AG09309 (cell line): Measurements from ENCODE around the gene PELI3.

Source experiments
- DNase-seq: peaks from one replicate; pipeline ENCODE4 v3.0.0-alpha.2; 2010; ENCODE audit warnings: low read depth
- H3K4me3 ChIP-seq: 2 replicates; pipeline ENCODE4 v1.5.1; 2011; ENCODE audit warnings: mild to moderate bottlenecking, low read depth, low read length, moderate library complexity; ENCODE audit not compliant: control insufficient read depth
- TF ChIP-seq, protein P1 (sequence below): IDR thresholded peaks from 2 replicates; pipeline ENCODE4 v1.5.1; 2011; ENCODE audit warnings: mild to moderate bottlenecking, low read depth, low read length, inconsistent platforms; ENCODE audit not compliant: insufficient read depth, control insufficient read depth; ENCODE audit errors: missing control alignments

Gene PELI3

DNA sequence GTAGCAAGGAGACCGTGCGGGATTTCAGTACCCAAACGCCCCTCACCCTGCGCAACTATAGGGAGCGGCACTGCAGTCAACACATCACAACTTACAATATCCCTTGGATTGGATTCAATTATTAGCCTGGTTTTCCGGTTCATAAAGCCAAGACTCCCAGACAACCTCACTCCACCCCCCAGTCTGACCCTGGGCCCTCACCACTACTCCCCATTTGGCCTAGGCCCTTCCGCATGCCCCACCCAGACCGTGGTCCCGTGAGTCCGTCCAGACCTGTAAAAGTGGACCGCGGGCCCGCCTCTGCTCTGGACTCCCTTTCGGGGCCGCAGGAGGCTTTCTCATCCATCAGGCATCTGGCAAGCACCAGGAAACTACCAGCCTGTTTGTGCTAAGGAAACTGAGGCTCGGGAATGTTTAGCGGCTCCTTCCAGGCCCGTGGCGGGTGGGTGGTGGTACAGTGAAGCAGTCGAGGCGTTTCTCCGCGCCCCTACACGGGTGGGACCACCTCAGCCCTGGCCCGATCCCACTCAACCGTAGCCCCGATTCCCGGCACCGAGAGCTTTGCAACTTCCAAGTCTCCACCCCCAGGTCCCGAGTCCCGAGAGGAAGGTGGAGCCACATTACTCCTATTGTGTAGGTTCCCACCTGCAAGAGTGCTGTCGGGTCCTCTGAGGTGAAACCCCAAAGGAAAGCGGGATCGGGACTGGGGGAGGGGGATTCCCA is 12.8 kb downstream of the PELI3 start:
- DNase-seq = no peak
- TF ChIP-seq, protein P1, sequence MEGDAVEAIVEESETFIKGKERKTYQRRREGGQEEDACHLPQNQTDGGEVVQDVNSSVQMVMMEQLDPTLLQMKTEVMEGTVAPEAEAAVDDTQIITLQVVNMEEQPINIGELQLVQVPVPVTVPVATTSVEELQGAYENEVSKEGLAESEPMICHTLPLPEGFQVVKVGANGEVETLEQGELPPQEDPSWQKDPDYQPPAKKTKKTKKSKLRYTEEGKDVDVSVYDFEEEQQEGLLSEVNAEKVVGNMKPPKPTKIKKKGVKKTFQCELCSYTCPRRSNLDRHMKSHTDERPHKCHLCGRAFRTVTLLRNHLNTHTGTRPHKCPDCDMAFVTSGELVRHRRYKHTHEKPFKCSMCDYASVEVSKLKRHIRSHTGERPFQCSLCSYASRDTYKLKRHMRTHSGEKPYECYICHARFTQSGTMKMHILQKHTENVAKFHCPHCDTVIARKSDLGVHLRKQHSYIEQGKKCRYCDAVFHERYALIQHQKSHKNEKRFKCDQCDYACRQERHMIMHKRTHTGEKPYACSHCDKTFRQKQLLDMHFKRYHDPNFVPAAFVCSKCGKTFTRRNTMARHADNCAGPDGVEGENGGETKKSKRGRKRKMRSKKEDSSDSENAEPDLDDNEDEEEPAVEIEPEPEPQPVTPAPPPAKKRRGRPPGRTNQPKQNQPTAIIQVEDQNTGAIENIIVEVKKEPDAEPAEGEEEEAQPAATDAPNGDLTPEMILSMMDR = no peak
- H3K4me3 ChIP-seq = peak overlapping the region; percentile 83

DNA sequence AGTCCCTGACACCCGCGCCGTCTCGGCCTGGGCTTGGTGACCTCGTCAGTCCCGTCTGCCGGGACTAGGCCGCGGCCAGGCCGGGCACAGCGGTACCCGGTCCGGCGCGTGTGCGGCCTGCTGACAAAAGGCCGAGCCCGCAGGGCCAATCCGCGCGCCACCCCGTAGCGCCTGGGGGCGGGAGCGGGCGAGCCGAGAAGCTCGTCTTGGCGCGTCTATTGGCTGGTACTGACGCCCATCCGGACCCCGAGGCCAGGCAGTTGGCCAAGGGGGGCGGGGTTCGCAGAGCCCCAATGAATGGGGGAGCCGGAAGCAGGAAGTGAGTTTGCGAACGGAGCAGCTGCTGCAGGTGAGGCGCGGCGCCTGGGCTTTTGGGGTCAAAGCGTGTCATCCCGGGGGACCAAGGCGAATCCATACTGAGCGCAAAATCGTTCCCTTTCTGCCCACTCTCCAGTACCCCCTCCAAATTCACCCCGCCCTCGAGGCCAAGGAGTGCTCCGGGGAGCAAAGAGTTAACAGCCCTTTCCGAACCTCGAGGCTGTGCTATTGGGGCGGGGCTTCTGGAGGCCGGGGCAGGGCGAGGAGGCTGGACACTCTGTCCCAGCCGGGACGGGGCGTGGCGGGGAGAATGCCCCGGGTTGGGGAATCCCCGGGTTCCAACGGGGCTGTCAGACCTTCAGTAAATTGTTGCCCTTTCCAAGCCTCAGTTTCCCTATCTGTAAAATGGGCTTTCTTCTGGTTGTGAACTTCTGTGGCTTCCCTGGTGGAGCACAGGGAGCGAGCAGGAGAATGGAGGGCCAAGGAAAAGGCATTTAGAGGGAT is 13.6 kb downstream of the PELI3 start, which contains the start of gene DPP3:
TSS of gene DPP3 (plus strand) at position 318 of the 822 bp plus-strand sequence. CDS start 1,767 bp downstream, outside the sequence.
- peak within 1 kb of the TSS; percentile 83 for H3K4me3 ChIP-seq
- peak; percentile 81 for DNase-seq
- TF ChIP-seq, protein P1 = no peak

DNA sequence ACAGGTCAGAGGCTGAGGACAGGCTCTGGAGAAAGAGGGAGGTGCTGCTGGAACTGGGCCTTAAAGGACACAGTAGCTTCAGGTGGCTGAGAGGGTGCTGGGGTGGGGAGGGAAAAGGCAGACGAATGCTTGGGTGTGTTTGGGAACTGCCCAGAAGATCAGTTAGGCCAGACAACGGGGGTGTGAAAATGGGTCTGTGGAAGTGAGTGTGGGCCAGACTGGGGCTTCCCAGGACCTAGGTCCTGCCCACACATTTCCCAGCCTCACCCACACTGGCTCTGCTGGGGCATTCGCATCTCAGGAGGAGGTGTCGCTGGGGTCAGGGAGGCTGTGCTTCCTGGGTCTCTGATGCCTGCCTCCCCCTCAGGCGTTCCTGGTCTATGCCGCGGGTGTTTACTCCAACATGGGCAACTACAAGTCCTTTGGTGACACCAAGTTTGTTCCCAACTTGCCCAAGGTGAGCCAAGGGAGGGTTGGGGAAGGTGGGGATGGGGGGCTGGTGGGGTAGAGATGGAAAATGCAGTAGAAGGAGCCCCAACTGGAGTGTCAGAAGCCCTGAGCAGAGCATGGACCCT is 18.2 kb downstream of the PELI3 start:
- TF ChIP-seq, protein P1 = no peak
- H3K4me3 ChIP-seq = no peak overlapping the region
- DNase-seq = no peak

DNA sequence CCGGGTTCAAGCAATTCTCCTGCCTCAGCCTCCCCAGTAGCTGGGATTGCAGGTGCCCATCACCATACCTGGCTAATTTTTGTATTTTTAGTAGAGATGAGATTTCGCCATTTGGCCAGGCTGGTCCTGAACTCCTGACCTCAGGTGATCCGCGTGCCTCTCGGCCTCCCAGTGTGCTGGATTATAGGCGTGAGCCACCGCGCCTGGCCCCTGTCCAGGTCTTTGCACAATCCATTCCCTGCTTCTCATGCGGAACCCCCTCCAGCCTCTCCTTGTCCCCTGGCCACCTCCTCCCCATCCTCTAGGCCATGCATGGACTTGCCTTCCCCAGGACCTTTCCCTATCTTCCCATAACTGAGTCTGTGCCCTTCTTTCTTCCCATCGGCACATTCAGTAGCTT is 22.3 kb downstream of the PELI3 start:
- no peak for DNase-seq
- TF ChIP-seq, protein P1 = no peak
- no peak overlapping the region for H3K4me3 ChIP-seq

DNA sequence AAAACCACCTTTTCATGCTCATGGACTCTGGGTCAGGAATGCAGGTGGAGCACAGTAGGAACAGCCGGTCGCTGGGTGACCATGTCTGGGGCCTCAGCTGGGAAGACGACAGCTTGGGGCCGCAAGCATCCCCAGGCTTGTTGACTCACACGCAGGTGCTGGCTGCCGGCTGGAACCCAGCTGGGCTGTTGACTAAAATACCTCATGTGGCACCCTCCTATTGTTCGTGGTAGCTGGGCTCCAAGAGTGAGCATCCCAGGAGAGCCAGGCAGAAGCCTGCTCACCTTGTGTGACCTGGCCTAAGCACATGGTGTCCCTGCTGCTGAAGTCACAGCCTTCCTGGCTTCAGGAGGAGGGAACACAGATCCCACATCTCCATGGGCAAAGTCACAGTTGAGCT is 22.9 kb downstream of the PELI3 start:
- H3K4me3 ChIP-seq = no peak overlapping the region
- no peak for DNase-seq

DNA sequence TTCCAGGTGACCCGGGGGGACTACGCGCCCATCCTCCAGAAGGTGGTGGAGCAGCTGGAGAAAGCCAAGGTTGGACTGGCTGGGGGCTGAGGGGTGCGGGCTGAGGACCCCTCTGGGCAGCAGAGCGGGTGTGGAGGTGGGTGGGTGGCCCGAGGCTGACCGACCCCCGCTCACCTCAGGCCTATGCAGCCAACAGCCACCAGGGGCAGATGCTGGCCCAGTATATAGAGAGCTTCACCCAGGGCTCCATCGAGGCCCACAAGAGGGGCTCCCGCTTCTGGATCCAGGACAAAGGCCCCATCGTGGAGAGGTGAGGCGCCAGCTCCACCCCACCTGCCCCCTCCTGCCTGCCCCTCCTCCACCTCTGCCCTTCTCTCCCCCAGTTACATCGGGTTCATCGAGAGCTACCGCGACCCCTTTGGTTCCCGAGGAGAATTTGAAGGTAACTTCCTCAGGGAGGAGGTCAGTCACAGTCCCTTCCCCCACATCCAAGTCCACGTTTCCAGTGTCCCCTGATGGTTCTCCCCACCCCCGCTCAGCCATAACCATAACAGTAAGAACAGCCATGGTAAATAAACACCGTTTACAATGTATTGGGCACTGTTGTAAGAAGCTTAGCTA is 24.7 kb downstream of the PELI3 start:
- no peak overlapping the region for H3K4me3 ChIP-seq
- TF ChIP-seq, protein P1 = peak; percentile 40
- DNase-seq = no peak

More for the DNA sequence above, 22.9 kb downstream of the PELI3 start:
- TF ChIP-seq, protein P1 = no peak
